ENCODE results near the gene RELT. TPM values are rescaled to one million over a fixed set of nuclear protein-coding genes. Genes with fewer than 3 reads are reported as not detected.

Gene RELT
- total and polyA plus RNA-seq, 3 donors from 2014 or later: 6.2 to 8.6 (median 8.4) TPM

DNA sequence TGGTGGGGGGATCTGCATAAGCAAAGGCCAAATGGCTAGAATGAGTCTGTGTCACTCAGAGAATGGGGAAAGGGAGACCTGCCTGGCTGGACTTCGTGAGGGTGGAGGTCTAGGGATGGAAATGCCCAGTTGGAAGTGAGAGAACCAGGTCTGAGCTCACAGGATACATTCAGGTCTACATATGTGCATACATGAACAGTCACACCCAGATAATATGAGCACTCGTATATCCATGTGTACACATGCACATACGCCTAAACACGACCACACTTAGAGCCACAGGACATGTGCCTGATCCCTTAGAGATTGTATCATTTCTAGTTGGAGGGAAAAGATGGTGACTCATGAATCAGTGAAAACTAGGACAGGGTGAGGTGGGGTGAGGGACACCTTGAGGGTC is 21.1 kb upstream of the RELT start:
- no peak overlapping the region for H3K27ac ChIP-seq
- no peaks in the 10 kb centered on the region for H3K36me3 ChIP-seq (ENCODE audit: low read depth, missing control alignments)
- H3K4me1 ChIP-seq: peaks cover 10% of the 10 kb centered on the region
- DNase-seq: no peak
- H3K9me3 ChIP-seq: no peaks in the 10 kb centered on the region
- 87 to 100% methylated on average over 4 of the region's 4 CpGs for WGBS, 2 donors
- intact Hi-C loops (cut with DNase I; ENCODE audit: low total_unique reads): no loop called here
- no peak overlapping the region for H3K4me3 ChIP-seq
- H3K27me3 ChIP-seq: no peaks in the 10 kb centered on the region
- TF ChIP-seq, protein P1, sequence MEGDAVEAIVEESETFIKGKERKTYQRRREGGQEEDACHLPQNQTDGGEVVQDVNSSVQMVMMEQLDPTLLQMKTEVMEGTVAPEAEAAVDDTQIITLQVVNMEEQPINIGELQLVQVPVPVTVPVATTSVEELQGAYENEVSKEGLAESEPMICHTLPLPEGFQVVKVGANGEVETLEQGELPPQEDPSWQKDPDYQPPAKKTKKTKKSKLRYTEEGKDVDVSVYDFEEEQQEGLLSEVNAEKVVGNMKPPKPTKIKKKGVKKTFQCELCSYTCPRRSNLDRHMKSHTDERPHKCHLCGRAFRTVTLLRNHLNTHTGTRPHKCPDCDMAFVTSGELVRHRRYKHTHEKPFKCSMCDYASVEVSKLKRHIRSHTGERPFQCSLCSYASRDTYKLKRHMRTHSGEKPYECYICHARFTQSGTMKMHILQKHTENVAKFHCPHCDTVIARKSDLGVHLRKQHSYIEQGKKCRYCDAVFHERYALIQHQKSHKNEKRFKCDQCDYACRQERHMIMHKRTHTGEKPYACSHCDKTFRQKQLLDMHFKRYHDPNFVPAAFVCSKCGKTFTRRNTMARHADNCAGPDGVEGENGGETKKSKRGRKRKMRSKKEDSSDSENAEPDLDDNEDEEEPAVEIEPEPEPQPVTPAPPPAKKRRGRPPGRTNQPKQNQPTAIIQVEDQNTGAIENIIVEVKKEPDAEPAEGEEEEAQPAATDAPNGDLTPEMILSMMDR (IDR thresholded peaks at IDR 0.05): no peak
- no peak for TF ChIP-seq POLR2A (IDR thresholded peaks at IDR 0.05)

DNA sequence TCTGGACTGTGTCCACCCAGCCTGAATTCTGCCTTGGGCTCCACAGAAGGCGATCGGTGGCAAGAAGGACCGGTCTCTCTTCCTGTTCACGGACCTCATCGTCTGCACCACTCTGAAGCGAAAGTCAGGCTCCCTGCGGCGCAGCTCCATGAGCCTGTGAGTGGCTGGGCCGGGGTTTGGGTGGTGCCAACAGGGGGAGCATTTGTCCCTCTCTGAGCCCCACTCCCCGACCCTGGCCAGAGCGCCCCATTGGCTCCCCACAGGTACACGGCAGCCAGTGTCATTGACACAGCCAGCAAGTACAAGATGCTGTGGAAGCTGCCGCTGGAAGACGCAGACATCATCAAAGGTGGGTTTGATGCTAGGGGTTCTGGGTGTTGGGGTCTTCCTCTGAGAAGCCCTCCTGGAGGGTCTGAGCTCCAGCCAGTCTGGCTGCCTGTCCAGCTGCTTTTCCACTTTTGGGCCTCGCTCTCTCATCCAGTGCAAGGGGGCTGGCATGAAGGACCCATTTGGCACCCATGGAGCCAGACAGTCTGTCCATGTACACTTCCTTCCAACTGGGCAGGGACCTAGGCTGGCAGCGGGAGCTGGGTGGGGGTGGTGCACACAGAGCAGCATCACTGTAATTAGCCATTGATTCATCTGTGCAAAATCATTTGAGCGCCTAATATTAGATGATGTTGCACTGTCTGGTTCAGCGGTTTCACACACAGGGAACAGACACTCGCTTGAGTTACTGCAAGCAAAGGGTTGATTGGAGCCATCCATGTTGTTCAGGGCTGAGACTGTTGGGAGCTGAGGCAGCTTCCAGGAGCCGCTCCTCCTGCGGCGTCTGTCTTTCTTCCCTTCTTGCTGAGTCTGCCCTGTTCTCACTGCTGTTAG is 19.0 kb upstream of the RELT start:
- TF ChIP-seq, protein P1 (IDR thresholded peaks at IDR 0.05): no peak
- TF ChIP-seq POLR2A (IDR thresholded peaks at IDR 0.05): no peak
- Histone ChIP-seq H3K27ac (no peak overlapping the region), H3K4me3 (no peak overlapping the region), H3K9me3 (no peaks in the 10 kb centered on the region), H3K36me3 (ENCODE audit: low read depth, missing control alignments) (no peaks in the 10 kb centered on the region), H3K27me3 (no peaks in the 10 kb centered on the region), H3K4me1 (peaks cover 10% of the 10 kb centered on the region)
- intact Hi-C loops (cut with DNase I; ENCODE audit: low total_unique reads): no loop called here
- WGBS, 2 donors: 93 to 95% methylated on average over 18 to 22 of the region's 22 CpGs
- DNase-seq: no peak

DNA sequence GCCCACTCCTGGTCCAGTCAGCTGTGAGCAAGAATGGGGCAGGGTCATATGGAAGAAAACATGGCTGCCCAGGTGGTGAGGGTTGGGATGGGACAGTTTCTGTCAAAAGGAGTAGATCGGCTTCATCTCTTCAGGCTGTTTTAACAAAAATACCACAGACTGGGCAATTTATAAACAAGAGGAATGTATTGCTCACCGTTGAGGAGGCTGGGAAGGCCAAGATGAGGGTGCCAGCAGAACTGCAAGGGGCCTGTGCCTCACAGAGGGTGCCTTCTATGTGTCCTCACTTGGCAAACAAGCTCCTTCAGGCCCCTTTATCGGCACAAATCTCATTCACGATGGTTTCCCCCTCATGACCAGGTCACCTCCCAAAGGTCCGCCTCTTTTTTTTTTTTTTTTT is 18.1 kb upstream of the RELT start:
- H3K9me3 ChIP-seq: no peaks in the 10 kb centered on the region
- no peaks in the 10 kb centered on the region for H3K27me3 ChIP-seq
- no peak for TF ChIP-seq POLR2A (IDR thresholded peaks at IDR 0.05)
- TF ChIP-seq, protein P1 (IDR thresholded peaks at IDR 0.05): no peak
- 64 to 70% methylated on average over 4 to 5 of the region's 5 CpGs for WGBS, 2 donors
- H3K4me3 ChIP-seq: no peak overlapping the region
- H3K4me1 ChIP-seq: peaks cover 10% of the 10 kb centered on the region
- no peak overlapping the region for H3K27ac ChIP-seq
- intact Hi-C loops (cut with DNase I; ENCODE audit: low total_unique reads): no loop called here
- no peaks in the 10 kb centered on the region for H3K36me3 ChIP-seq (ENCODE audit: low read depth, missing control alignments)
- no peak for DNase-seq

DNA sequence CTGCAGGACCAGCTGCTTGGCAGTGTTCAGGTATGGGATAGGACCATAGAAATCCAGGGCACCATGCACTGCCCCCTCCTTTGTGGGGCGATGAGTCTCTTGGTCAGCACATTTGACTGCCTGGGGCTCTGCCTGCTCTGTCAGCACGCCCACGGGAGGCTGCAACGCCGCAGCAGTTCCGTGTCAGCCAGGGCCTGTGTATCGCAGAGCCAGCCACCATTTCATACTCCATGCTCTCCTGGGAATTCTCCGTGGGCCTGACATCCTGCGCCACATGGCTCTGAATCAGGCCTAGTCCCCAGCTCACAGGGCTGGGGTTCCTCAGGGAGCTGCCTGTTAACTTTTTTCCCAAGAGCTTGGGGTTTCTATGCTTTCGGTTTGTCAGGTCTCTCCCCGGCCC is 16.9 kb upstream of the RELT start:
- H3K9me3 ChIP-seq: no peaks in the 10 kb centered on the region
- peak; percentile 45 for DNase-seq
- H3K27ac ChIP-seq: peak overlapping the region; percentile 63 to 71
- intact Hi-C loops (cut with DNase I; ENCODE audit: low total_unique reads): no loop called here
- H3K27me3 ChIP-seq: no peaks in the 10 kb centered on the region
- peaks cover 10% of the 10 kb centered on the region for H3K4me1 ChIP-seq
- TF ChIP-seq POLR2A (IDR thresholded peaks at IDR 0.05): no peak
- TF ChIP-seq, protein P1 (IDR thresholded peaks at IDR 0.05): no peak
- no peaks in the 10 kb centered on the region for H3K36me3 ChIP-seq (ENCODE audit: low read depth, missing control alignments)
- H3K4me3 ChIP-seq: no peak overlapping the region
- WGBS, 2 donors: 54 to 56% methylated on average over 7 to 11 of the region's 11 CpGs

Measured in testis (tissue), 3 donors.